NCI-H510A treated with DMSO at 0.1 percent for 48 hours (cell line): Measurements from ENCODE around the gene SLC16A7.
A peak's percentile ranks its signal among the peaks of the same experiment; 100 is the strongest.
"Not testable (repeated sequence)": the region's sequence is repeated elsewhere in the genome, so short reads cannot be mapped to it uniquely, and the experiment has no call there.

Experiments
- DNase-seq: peaks from one replicate; lab custom pipeline; 2025; lab: John Stamatoyannopoulos, UW

SLC16A7 gene

GRCh38 chr12:59595883-59596540, at the start of gene SLC16A7:
SLC16A7 (plus strand) TSS chr12:59596029; CDS start chr12:59704802, 108,773 bp downstream.
- peak; percentile 88 for DNase-seq

DNA sequence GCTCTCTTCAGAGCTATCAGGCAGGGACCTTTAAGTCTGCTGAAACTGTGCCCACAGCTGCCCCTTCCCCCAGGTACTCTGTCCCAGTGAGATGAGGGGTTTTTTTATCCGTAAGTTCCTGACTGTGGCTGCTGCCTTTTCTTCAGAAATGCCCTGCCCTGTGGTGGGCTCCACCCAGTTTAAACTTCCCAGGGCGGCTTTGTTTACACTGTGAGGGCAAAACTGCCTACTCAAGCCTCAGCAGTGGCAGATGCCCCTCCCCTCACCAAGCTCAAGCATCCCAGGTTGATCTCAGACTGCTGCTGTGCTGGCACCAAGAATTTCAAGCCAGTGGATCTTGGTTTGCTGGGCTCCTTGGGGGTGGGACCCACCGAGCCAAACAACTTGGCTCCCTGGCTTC, 46.9 kb upstream of the SLC16A7 start:
- peak; percentile 19 for DNase-seq

- DNase-seq = no peak
Observed at GRCh38 chr12:59559696-59560095, 36.1 kb upstream of the SLC16A7 start.

- no peak for DNase-seq
Observed at GRCh38 chr12:59570145-59570544, 25.7 kb upstream of the SLC16A7 start.

DNA sequence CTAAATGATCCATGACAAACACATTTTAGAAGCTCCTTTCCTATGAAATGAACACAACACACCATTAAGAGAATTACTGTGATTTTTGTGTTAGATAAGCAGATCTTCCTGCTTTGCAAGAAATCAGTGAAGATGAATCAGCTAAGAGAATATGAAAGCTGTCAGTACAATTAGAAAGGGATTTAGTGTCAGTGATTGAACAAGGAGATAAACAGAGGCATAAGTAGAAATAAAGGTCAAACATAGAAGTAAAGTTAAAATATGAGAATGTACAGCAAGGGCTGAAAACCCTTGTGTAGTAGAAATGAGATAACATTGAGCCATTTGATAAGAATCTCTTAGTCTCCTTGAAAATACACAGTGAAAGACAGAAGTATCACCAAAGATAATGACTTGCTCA, 21.4 kb upstream of the SLC16A7 start:
- DNase-seq = no peak

- no peak for DNase-seq
Observed at GRCh38 chr12:59575826-59576225, 20.0 kb upstream of the SLC16A7 start.

DNA sequence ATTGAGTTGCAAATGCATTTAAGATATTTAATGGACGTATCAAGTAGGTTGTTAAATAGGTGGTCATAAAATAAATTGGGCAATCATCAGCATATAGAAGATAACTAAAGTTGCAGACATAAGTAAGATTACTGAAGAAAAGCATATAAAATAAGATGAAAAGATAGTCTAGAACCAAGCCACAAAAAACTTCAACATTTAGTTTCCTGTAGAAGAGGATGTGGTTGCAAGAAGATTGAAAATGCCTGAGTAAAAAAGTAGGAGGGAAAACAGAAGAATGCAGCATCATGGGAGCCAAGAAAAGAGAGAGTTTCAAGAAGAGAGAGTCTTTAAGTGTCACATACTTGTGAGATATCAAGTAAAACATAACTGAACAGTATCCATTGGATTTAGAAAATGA, 17.6 kb upstream of the SLC16A7 start:
- no peak for DNase-seq

- DNase-seq = no peak
Observed at GRCh38 chr12:59579631-59580030, 16.2 kb upstream of the SLC16A7 start.

GRCh38 chr12:59580050-59580449, 15.8 kb upstream of the SLC16A7 start:
- DNase-seq = no peak

- DNase-seq = no peak
Observed at GRCh38 chr12:59583003-59583712, 12.7 kb upstream of the SLC16A7 start.

GRCh38 chr12:59587710-59588109, 8.1 kb upstream of the SLC16A7 start:
- no peak for DNase-seq

- DNase-seq = no peak
Observed at GRCh38 chr12:59593761-59594160, 2.1 kb upstream of the SLC16A7 start.

GRCh38 chr12:59594943-59595500, 807 bp upstream of the SLC16A7 start:
- peak; percentile 35 for DNase-seq

GRCh38 chr12:59595565-59595882, 305 bp upstream of the SLC16A7 start:
- DNase-seq = no peak

- no peak for DNase-seq
Observed at GRCh38 chr12:59597385-59597781, 1.6 kb downstream of the SLC16A7 start.

DNA sequence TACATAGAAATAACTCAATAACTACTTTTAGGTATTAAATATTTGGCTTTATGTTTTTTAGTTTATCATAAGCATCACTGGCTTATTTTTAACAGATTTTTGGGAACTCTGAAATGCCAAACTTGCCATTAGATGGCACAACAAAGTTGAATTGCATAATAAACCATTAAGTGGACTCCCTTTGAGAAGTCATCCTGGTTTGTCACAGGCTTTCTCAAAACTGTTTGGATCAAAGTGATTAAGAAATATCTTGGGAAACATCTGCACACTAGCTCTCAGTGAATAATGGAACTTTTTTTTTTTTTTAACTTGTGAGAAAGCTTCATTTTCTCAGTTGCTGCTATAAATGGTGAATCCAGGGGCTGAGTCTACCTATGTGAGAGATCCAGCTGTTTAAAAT, 4.3 kb downstream of the SLC16A7 start:
- no peak for DNase-seq

DNA sequence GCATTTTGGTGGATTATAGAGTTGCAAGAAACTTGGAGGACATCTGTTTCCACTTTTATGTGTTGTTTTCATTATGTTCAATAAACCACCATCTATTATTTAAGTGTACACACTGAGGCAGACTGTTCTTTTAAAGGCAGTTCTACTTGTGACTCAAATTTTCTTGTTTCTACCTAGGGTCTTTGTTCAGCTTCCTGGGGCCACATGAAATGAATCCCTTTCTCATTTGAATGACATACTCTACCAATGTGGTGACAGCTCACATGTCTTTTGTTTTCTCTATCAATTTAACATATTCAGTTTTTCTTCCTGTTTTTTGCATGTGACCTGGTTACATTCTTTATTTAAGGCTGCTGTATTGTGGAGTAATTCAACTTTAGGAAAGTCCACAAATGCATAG, 7.9 kb downstream of the SLC16A7 start:
- DNase-seq = no peak

- not testable (repeated sequence) for DNase-seq
Observed at GRCh38 chr12:59612823-59613434, 17.1 kb downstream of the SLC16A7 start.

- no peak for DNase-seq
Observed at GRCh38 chr12:59615392-59616165, 19.8 kb downstream of the SLC16A7 start.

- DNase-seq = no peak
Observed at GRCh38 chr12:59619461-59620240, 23.8 kb downstream of the SLC16A7 start.

DNA sequence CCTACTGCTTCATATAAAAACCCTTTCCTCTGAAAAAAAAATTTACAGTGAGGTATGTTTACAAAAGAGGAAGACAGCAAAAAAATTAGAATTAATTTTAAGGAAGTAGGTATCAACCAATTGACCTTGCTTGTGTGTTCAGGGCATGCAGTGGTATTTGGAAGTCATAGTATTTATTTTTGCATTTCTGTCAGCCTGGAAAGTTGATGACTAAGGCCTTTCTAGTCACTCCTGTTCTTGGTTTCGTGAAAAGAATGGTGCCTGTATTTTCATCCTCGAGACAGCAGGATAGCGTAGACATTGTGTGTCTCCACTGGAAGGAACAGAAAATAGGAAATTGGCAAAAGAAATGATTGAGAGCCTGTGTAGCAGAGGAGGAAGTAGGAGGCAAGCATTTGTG, 24.5 kb downstream of the SLC16A7 start:
- DNase-seq = no peak
